ENCODE results near the gene PROC. TPM values are rescaled to one million over a fixed set of nuclear protein-coding genes. Genes with fewer than 3 reads are reported as not detected.

Gene PROC
- 0.74 TPM for total RNA-seq
- polyA plus RNA-seq = 0.43 TPM

DNA sequence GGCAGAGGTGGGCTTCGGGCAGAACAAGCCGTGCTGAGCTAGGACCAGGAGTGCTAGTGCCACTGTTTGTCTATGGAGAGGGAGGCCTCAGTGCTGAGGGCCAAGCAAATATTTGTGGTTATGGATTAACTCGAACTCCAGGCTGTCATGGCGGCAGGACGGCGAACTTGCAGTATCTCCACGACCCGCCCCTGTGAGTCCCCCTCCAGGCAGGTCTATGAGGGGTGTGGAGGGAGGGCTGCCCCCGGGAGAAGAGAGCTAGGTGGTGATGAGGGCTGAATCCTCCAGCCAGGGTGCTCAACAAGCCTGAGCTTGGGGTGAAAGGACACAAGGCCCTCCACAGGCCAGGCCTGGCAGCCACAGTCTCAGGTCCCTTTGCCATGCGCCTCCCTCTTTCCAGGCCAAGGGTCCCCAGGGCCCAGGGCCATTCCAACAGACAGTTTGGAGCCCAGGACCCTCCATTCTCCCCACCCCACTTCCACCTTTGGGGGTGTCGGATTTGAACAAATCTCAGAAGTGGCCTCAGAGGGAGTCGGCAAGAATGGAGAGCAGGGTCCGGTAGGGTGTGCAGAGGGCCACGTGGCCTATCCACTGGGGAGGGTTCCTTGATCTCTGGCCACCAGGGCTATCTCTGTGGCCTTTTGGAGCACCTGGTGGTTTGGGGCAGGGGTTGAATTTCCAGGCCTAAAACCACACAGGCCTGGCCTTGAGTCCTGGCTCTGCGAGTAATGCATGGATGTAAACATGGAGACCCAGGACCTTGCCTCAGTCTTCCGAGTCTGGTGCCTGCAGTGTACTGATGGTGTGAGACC, at the start of gene PROC:
Gene PROC, plus strand, starts transcription at position 128 of the 812 bp plus-strand sequence. CDS start 1,516 bp downstream, outside the sequence.
- no peak for DNase-seq (ENCODE audit: extremely low spot score)

DNA sequence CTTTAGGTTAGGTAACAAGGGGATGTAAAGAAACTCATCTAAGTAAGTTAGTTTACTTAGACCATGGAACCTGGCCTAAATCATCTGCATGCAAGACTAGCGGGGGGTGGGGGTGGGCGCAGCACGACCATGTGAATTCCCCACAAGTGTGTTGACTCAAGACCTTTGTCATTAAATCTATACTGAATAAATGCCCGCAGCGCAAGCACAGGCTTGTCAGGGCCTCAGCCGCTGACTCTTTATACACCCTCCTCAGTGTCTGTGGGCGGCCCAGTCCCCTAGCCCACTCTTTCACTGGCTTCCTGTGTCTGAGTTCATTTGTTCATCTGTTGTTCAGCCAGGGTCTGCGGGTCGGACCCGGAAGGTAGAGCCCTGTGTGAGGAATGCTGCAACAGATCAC, 48.2 kb upstream of the PROC start:
- 96% methylated on average over 10 of the region's 10 CpGs for WGBS
- DNase-seq (ENCODE audit: extremely low spot score) = no peak
- no peak overlapping the region for H3K27ac ChIP-seq (ENCODE audit: low read depth)
- no peaks in the 10 kb centered on the region for H3K4me1 ChIP-seq (ENCODE audit: insufficient read depth)
- H3K4me3 ChIP-seq (ENCODE audit: low read depth, low read length) = no peak overlapping the region
- no peaks in the 10 kb centered on the region for H3K36me3 ChIP-seq (ENCODE audit: insufficient read depth)

More for the DNA sequence above, at the start of gene PROC:
- H3K36me3 ChIP-seq (ENCODE audit: insufficient read depth) = no peaks in the 10 kb centered on the region
- H3K4me3 ChIP-seq (ENCODE audit: low read depth, low read length) = no peak within 1 kb of the TSS
- H3K4me1 ChIP-seq (ENCODE audit: insufficient read depth) = no peaks in the 10 kb centered on the region
- no peak within 1 kb of the TSS for H3K27ac ChIP-seq (ENCODE audit: low read depth)
- WGBS = 90% methylated on average over 16 of the region's 16 CpGs

GRCh38 chr2:127371037-127371436, 47.2 kb upstream of the PROC start:
- Histone ChIP-seq H3K4me1 (ENCODE audit: insufficient read depth) (no peaks in the 10 kb centered on the region), H3K36me3 (ENCODE audit: insufficient read depth) (no peaks in the 10 kb centered on the region), H3K4me3 (ENCODE audit: low read depth, low read length) (no peak overlapping the region), H3K27ac (ENCODE audit: low read depth) (no peak overlapping the region)
- 87% methylated on average over 11 of the region's 11 CpGs for WGBS
- no peak for DNase-seq (ENCODE audit: extremely low spot score)

GRCh38 chr2:127373362-127374083, 44.7 kb upstream of the PROC start:
- H3K27ac ChIP-seq (ENCODE audit: low read depth) = no peak overlapping the region
- DNase-seq (ENCODE audit: extremely low spot score) = no peak
- WGBS = 90% methylated on average over 5 of the region's 5 CpGs
- no peaks in the 10 kb centered on the region for H3K36me3 ChIP-seq (ENCODE audit: insufficient read depth)
- no peaks in the 10 kb centered on the region for H3K4me1 ChIP-seq (ENCODE audit: insufficient read depth)
- H3K4me3 ChIP-seq (ENCODE audit: low read depth, low read length) = no peak overlapping the region

DNA sequence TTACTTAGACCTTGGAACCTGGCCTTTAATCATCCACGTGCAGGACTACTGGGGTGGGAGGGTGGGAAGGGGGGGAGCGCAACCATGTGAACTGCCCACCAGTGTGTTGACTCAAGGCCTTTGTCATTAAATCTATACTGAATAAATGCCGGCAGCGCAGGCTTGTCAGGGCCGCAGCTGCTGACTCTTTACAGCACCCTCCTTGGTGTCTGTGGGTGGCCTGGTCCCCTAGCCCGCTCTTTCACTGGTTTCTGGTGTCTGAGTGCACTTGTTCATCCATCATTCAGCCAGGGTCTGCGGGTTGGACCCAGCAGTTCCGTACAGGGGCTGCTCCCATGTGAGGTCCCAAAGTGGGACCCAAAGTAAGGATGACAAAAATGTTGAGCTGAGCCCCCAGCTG, 42.0 kb upstream of the PROC start:
- H3K36me3 ChIP-seq (ENCODE audit: insufficient read depth) = no peaks in the 10 kb centered on the region

DNA sequence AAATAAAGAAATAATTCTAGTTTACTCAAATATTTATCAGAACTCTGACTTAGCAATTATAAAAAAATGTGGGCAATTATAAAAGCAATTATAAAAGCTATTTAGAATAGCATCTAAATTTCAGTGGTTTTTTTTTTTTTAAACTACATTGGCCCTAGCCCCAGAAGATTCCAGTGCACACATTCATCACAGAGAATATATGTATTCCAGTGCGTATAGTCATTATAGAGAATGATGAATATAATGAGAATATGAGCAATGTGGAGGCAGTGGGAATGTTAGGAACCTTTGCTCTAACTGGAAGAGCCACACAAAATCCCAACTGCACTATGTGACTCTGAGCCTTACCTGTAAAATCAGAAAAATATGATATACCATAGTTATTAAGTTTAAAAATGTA, 41.0 kb upstream of the PROC start:
- Histone ChIP-seq H3K27ac (ENCODE audit: low read depth) (no peak overlapping the region), H3K4me1 (ENCODE audit: insufficient read depth) (no peaks in the 10 kb centered on the region), H3K36me3 (ENCODE audit: insufficient read depth) (no peaks in the 10 kb centered on the region), H3K4me3 (ENCODE audit: low read depth, low read length) (no peak overlapping the region)
- WGBS = 85% methylated on average over 1 of the region's 1 CpG
- DNase-seq (ENCODE audit: extremely low spot score) = no peak

More for the DNA sequence above, 42.0 kb upstream of the PROC start:
- no peak overlapping the region for H3K27ac ChIP-seq (ENCODE audit: low read depth)
- no peak overlapping the region for H3K4me3 ChIP-seq (ENCODE audit: low read depth, low read length)
- no peaks in the 10 kb centered on the region for H3K4me1 ChIP-seq (ENCODE audit: insufficient read depth)
- DNase-seq (ENCODE audit: extremely low spot score) = no peak
- 90% methylated on average over 8 of the region's 8 CpGs for WGBS

GRCh38 chr2:127378720-127379119, 39.5 kb upstream of the PROC start:
- Histone ChIP-seq H3K36me3 (ENCODE audit: insufficient read depth) (no peaks in the 10 kb centered on the region), H3K27ac (ENCODE audit: low read depth) (no peak overlapping the region), H3K4me3 (ENCODE audit: low read depth, low read length) (no peak overlapping the region), H3K4me1 (ENCODE audit: insufficient read depth) (no peaks in the 10 kb centered on the region)
- WGBS = 89% methylated on average over 6 of the region's 6 CpGs
- no peak for DNase-seq (ENCODE audit: extremely low spot score)

GRCh38 chr2:127379712-127380355, 38.4 kb upstream of the PROC start:
- no peak for DNase-seq (ENCODE audit: extremely low spot score)
- H3K36me3 ChIP-seq (ENCODE audit: insufficient read depth) = no peaks in the 10 kb centered on the region
- no peak overlapping the region for H3K4me3 ChIP-seq (ENCODE audit: low read depth, low read length)
- WGBS = 89% methylated on average over 4 of the region's 4 CpGs
- no peak overlapping the region for H3K27ac ChIP-seq (ENCODE audit: low read depth)
- no peaks in the 10 kb centered on the region for H3K4me1 ChIP-seq (ENCODE audit: insufficient read depth)

DNA sequence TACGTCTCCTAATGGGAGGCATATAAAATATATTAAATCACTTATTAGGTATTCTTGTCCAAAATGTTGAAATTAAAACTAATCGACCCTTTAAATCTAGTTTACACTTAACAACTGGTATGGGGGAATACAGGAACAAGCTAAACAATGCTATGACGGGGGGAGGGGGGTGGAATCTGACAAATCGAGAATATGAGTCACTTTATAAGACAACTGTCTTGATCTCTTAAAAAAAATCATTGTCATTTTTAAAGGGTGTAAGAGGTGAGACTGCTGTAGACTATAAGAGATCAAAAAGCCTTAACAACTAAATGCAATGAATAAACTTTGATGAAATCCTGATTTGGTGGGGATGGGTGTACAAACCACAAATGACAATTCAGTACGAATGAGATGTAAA, 36.5 kb upstream of the PROC start:
- H3K4me1 ChIP-seq (ENCODE audit: insufficient read depth) = no peaks in the 10 kb centered on the region
- no peak for DNase-seq (ENCODE audit: extremely low spot score)
- 64% methylated on average over 5 of the region's 5 CpGs for WGBS

DNA sequence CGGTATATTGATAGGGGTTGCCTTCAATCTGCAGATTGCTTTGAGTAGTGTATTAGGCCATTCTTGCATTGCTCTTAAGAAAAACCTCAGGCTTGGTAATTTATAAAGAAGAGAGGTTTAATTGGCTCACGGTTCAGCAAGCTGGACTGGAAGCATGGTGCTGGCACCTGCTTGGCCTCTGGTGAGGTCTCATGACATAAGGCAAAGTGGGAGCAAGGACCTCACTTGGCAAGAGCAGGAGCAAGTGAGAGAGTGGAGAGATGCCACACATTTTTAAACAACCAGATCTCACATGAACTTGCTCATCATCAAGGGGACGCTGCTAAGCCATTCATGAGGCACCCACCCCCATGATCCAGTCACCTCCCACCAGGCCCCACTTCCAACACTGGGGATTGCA, 35.4 kb upstream of the PROC start:
- H3K4me1 ChIP-seq (ENCODE audit: insufficient read depth) = no peaks in the 10 kb centered on the region

More for the DNA sequence above, 36.5 kb upstream of the PROC start:
- no peak overlapping the region for H3K4me3 ChIP-seq (ENCODE audit: low read depth, low read length)
- no peak overlapping the region for H3K27ac ChIP-seq (ENCODE audit: low read depth)
- H3K36me3 ChIP-seq (ENCODE audit: insufficient read depth) = no peaks in the 10 kb centered on the region

GRCh38 chr2:127384529-127384928, 33.7 kb upstream of the PROC start:
- H3K27ac ChIP-seq (ENCODE audit: low read depth) = no peak overlapping the region
- WGBS = 89% methylated on average over 6 of the region's 6 CpGs
- H3K4me1 ChIP-seq (ENCODE audit: insufficient read depth) = no peaks in the 10 kb centered on the region
- no peaks in the 10 kb centered on the region for H3K36me3 ChIP-seq (ENCODE audit: insufficient read depth)
- no peak overlapping the region for H3K4me3 ChIP-seq (ENCODE audit: low read depth, low read length)
- no peak for DNase-seq (ENCODE audit: extremely low spot score)

More for the DNA sequence above, 35.4 kb upstream of the PROC start:
- no peak overlapping the region for H3K27ac ChIP-seq (ENCODE audit: low read depth)
- 73% methylated on average over 3 of the region's 3 CpGs for WGBS
- H3K4me3 ChIP-seq (ENCODE audit: low read depth, low read length) = no peak overlapping the region
- no peaks in the 10 kb centered on the region for H3K36me3 ChIP-seq (ENCODE audit: insufficient read depth)
- no peak for DNase-seq (ENCODE audit: extremely low spot score)

DNA sequence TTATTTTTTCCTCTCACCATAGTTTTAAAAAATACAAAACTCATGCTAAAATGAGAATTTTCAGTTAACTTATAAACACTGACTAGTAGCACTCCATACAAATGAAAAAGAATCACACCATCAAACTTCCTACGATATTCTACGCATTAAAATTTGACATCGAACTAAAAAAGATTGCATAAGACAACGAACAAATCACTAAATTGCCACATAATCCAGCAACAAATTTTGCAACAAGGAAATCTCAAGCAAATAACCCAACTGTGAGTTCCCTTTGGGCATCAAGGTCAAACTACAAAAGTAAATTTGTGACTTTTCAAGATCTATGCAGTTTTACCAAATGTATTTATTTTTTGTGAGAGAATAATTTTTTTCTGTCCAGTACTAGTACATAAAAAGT, 32.0 kb upstream of the PROC start:
- Histone ChIP-seq H3K36me3 (ENCODE audit: insufficient read depth) (no peaks in the 10 kb centered on the region), H3K4me1 (ENCODE audit: insufficient read depth) (no peaks in the 10 kb centered on the region), H3K27ac (ENCODE audit: low read depth) (no peak overlapping the region), H3K4me3 (ENCODE audit: low read depth, low read length) (no peak overlapping the region)
- WGBS = 57% methylated on average over 4 of the region's 4 CpGs
- no peak for DNase-seq (ENCODE audit: extremely low spot score)

GRCh38 chr2:127386764-127387654, 31.2 kb upstream of the PROC start:
- H3K4me1 ChIP-seq (ENCODE audit: insufficient read depth) = no peaks in the 10 kb centered on the region
- H3K27ac ChIP-seq (ENCODE audit: low read depth) = peak overlapping the region; percentile 96
- DNase-seq (ENCODE audit: extremely low spot score) = peak; percentile 54
- WGBS = under 1% methylated on average over 56 of the region's 58 CpGs
- H3K4me3 ChIP-seq (ENCODE audit: low read depth, low read length) = peak overlapping the region; percentile 72
- H3K36me3 ChIP-seq (ENCODE audit: insufficient read depth) = no peaks in the 10 kb centered on the region

Measured in urinary bladder (tissue), 4 donors.